ENCODE data around the gene GNRHR.

GNRHR gene

DNA sequence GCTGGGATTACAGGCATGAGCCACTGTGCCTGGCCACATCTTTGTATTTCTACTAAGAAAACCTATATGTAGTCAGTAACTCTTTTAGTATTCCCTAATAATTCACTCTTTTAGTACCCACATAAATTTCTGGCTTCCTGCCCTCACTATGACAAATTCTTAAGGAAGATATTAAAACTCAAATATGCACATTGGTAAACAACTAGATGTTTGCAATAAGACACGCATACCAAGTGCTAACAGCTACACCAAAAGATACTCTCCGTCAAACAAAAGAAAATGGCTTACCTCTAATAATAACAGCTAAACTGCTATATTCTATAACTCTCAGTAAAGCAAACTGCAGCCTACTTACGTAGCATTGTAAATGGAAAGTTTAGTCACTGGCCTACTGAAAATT, 59.5 kb downstream of the GNRHR start:
- TF ChIP-seq, protein P1, sequence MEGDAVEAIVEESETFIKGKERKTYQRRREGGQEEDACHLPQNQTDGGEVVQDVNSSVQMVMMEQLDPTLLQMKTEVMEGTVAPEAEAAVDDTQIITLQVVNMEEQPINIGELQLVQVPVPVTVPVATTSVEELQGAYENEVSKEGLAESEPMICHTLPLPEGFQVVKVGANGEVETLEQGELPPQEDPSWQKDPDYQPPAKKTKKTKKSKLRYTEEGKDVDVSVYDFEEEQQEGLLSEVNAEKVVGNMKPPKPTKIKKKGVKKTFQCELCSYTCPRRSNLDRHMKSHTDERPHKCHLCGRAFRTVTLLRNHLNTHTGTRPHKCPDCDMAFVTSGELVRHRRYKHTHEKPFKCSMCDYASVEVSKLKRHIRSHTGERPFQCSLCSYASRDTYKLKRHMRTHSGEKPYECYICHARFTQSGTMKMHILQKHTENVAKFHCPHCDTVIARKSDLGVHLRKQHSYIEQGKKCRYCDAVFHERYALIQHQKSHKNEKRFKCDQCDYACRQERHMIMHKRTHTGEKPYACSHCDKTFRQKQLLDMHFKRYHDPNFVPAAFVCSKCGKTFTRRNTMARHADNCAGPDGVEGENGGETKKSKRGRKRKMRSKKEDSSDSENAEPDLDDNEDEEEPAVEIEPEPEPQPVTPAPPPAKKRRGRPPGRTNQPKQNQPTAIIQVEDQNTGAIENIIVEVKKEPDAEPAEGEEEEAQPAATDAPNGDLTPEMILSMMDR (IDR thresholded peaks at IDR 0.05; ENCODE audit: low read depth, low read length, missing control alignments): no peak
- no peak overlapping the region for H3K4me3 ChIP-seq (ENCODE audit: low read depth, low read length)
- DNase-seq (ENCODE audit: low read depth): no peak

DNA sequence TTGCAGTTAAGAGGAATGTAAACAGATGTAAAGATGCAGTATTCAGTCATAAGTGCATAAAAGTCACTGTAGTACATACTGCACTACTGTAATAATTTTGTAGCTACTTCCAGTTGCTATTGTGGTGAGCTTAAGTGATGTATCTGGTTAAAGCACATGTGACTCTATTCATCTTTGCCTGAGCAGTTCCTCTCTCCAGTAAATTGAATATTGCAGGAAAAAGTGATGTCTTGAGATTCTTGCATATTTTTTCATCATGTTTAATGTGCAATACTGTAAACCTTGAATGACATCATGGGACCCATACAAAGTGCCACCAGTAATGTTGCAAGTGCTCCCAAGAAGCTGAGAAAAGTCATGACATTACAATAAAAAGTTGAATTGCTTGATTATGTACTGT, 62.9 kb downstream of the GNRHR start:
- TF ChIP-seq, protein P1 (IDR thresholded peaks at IDR 0.05; ENCODE audit: low read depth, low read length, missing control alignments): no peak
- DNase-seq (ENCODE audit: low read depth): no peak
- no peak overlapping the region for H3K4me3 ChIP-seq (ENCODE audit: low read depth, low read length)
